Measurements from ENCODE around the gene PRPSAP1. TPM values are rescaled to one million over a fixed set of nuclear protein-coding genes. Genes with fewer than 3 reads are reported as not detected.

PRPSAP1 gene
- total RNA-seq, 1 donor from 2014 or later, result 92.6 TPM

- no peak overlapping the region for H3K4me3 ChIP-seq
- no peaks in the 10 kb centered on the region for H3K9me3 ChIP-seq
- no peak for TF ChIP-seq POLR2AphosphoS5 (IDR thresholded peaks at IDR 0.05; ENCODE audit: insufficient read depth in 1 of 2, low read depth in 1 of 2)
- intact Hi-C loops (cut with DNase I), result no loop called here
- no peak for DNase-seq (ENCODE audit: extremely low spot score in 2 of 2)
- H3K27ac ChIP-seq, result no peak overlapping the region
- H3K36me3 ChIP-seq, result no peaks in the 10 kb centered on the region
- H3K27me3 ChIP-seq, result no peaks in the 10 kb centered on the region
- H3K4me1 ChIP-seq, result peaks cover 25% of the 10 kb centered on the region
Observed at GRCh38 chr17:76376318-76377133, 22.8 kb upstream of the PRPSAP1 start.

GRCh38 chr17:76371656-76372628 is 18.2 kb upstream of the PRPSAP1 start:
- no peak for DNase-seq (ENCODE audit: extremely low spot score in 2 of 2)
- Histone ChIP-seq H3K4me1 (peaks cover 19% of the 10 kb centered on the region), H3K9me3 (no peaks in the 10 kb centered on the region), H3K4me3 (no peak overlapping the region), H3K27me3 (no peaks in the 10 kb centered on the region), H3K27ac (no peak overlapping the region), H3K36me3 (no peaks in the 10 kb centered on the region)
- TF ChIP-seq POLR2A (IDR thresholded peaks at IDR 0.05), result no peak
- TF ChIP-seq CTCF (IDR thresholded peaks at IDR 0.05), result no peak
- no peak for TF ChIP-seq POLR2AphosphoS5 (IDR thresholded peaks at IDR 0.05; ENCODE audit: insufficient read depth in 1 of 2, low read depth in 1 of 2)
- intact Hi-C loops (cut with DNase I), result no loop called here

- DNase-seq (ENCODE audit: extremely low spot score in 2 of 2), result no peak
- H3K27ac ChIP-seq, result peak overlapping the region; percentile 17
- intact Hi-C loops (cut with DNase I), result no loop called here
Observed at GRCh38 chr17:76370261-76370993, 16.7 kb upstream of the PRPSAP1 start.

GRCh38 chr17:76369804-76370203 is 16.1 kb upstream of the PRPSAP1 start:
- Histone ChIP-seq H3K27me3 (no peaks in the 10 kb centered on the region), H3K27ac (no peak overlapping the region), H3K4me1 (peaks cover 4% of the 10 kb centered on the region), H3K36me3 (no peaks in the 10 kb centered on the region), H3K9me3 (no peaks in the 10 kb centered on the region), H3K4me3 (no peak overlapping the region)
- no peak for TF ChIP-seq CTCF (IDR thresholded peaks at IDR 0.05)
- no peak for TF ChIP-seq POLR2A (IDR thresholded peaks at IDR 0.05)
- no peak for TF ChIP-seq POLR2AphosphoS5 (IDR thresholded peaks at IDR 0.05; ENCODE audit: insufficient read depth in 1 of 2, low read depth in 1 of 2)
- intact Hi-C loops (cut with DNase I), result no loop called here
- DNase-seq (ENCODE audit: extremely low spot score in 2 of 2), result no peak

More at GRCh38 chr17:76370261-76370993, 16.7 kb upstream of the PRPSAP1 start:
- Histone ChIP-seq H3K4me1 (peaks cover 4% of the 10 kb centered on the region), H3K36me3 (no peaks in the 10 kb centered on the region), H3K27me3 (no peaks in the 10 kb centered on the region), H3K9me3 (no peaks in the 10 kb centered on the region), H3K4me3 (no peak overlapping the region)
- no peak for TF ChIP-seq POLR2A (IDR thresholded peaks at IDR 0.05)
- TF ChIP-seq CTCF (IDR thresholded peaks at IDR 0.05), result peak; percentile 10 to 34 (median 16)
- peak; percentile 46 to 51 for TF ChIP-seq POLR2AphosphoS5 (IDR thresholded peaks at IDR 0.05; ENCODE audit: insufficient read depth in 1 of 2, low read depth in 1 of 2)

GRCh38 chr17:76369379-76369778 is 15.7 kb upstream of the PRPSAP1 start:
- no peaks in the 10 kb centered on the region for H3K36me3 ChIP-seq
- intact Hi-C loops (cut with DNase I), result no loop called here
- TF ChIP-seq POLR2AphosphoS5 (IDR thresholded peaks at IDR 0.05; ENCODE audit: insufficient read depth in 1 of 2, low read depth in 1 of 2) (no peak), POLR2A (IDR thresholded peaks at IDR 0.05) (no peak), CTCF (IDR thresholded peaks at IDR 0.05) (no peak)
- H3K27me3 ChIP-seq, result no peaks in the 10 kb centered on the region
- no peaks in the 10 kb centered on the region for H3K9me3 ChIP-seq
- no peak overlapping the region for H3K27ac ChIP-seq
- peaks cover 4% of the 10 kb centered on the region for H3K4me1 ChIP-seq
- no peak overlapping the region for H3K4me3 ChIP-seq
- no peak for DNase-seq (ENCODE audit: extremely low spot score in 2 of 2)

All from vagina (tissue), 2 donors.